ENCODE results near the gene LENEP.

LENEP gene

GRCh38 chr1:155012776-155013602, 19.6 kb downstream of the LENEP start:
- DNase-seq, result no peak

GRCh38 chr1:155013632-155014031, 20.2 kb downstream of the LENEP start:
- no peak for DNase-seq

GRCh38 chr1:155014709-155015508, 21.5 kb downstream of the LENEP start:
- DNase-seq, result no peak

- no peak for DNase-seq
Measured at GRCh38 chr1:155015527-155016230, 22.3 kb downstream of the LENEP start.

- DNase-seq, result no peak
Measured at GRCh38 chr1:155016231-155016831, 22.9 kb downstream of the LENEP start.

GRCh38 chr1:155017041-155017945, 23.9 kb downstream of the LENEP start:
- no peak for DNase-seq

GRCh38 chr1:155017946-155018316, 24.5 kb downstream of the LENEP start:
- DNase-seq, result no peak

- no peak for DNase-seq
Measured at GRCh38 chr1:155018617-155019348, 25.4 kb downstream of the LENEP start.

- no peak for DNase-seq
Measured at GRCh38 chr1:155019377-155020245, 26.2 kb downstream of the LENEP start.

- DNase-seq, result no peak
Measured at GRCh38 chr1:155022136-155022926, 28.9 kb downstream of the LENEP start.

- DNase-seq, result peak; percentile 36
Measured at GRCh38 chr1:155022927-155023236, 29.5 kb downstream of the LENEP start.

- DNase-seq, result no peak
Measured at GRCh38 chr1:155023627-155024026, 30.2 kb downstream of the LENEP start.

GRCh38 chr1:155024315-155024714, 30.9 kb downstream of the LENEP start:
- no peak for DNase-seq

- no peak for DNase-seq
Measured at GRCh38 chr1:155026154-155026553, 32.8 kb downstream of the LENEP start.

- DNase-seq, result no peak
Measured at GRCh38 chr1:155026588-155026987, 33.2 kb downstream of the LENEP start.

- no peak for DNase-seq
Measured at GRCh38 chr1:155029513-155030242, 36.3 kb downstream of the LENEP start.

GRCh38 chr1:155030243-155030795, 36.9 kb downstream of the LENEP start:
- no peak for DNase-seq

GRCh38 chr1:155030899-155031298, 37.5 kb downstream of the LENEP start:
- no peak for DNase-seq

GRCh38 chr1:155032886-155033285, 39.5 kb downstream of the LENEP start:
- DNase-seq, result no peak

All from NCI-H774 (cell line).